ENCODE measurements around the gene LSAMP. TPM values are rescaled to one million over a fixed set of nuclear protein-coding genes. Genes with fewer than 3 reads are reported as not detected.

The LSAMP gene
- polyA plus RNA-seq, 1 of the 3 experiments (the other 2 are of a cell fraction): 6.6 TPM

GRCh38 chr3:116264546-116265319 lies 180.6 kb downstream of the LSAMP start:
- Histone ChIP-seq H3K9ac (no peak overlapping the region), H4K20me1 (ENCODE audit: insufficient read depth) (no peaks in the 10 kb centered on the region), H3K4me1 (ENCODE audit: control insufficient read depth in 1 of 2, insufficient read depth in 2 of 2, low read depth in 1 of 2, low read length in 1 of 2) (no peaks in the 10 kb centered on the region; a peak in 1 of 4 replicates), H3F3A (replicated peaks; ENCODE audit: insufficient read depth) (peaks cover 14% of the 10 kb centered on the region), H3K9me2 (no peaks in the 10 kb centered on the region), H3K36me3 (replicated peaks in 1 of 2; ENCODE audit: control insufficient read depth in 1 of 2, insufficient read depth in 2 of 2, low read length in 1 of 2) (no peaks in the 10 kb centered on the region), H3K27me3 (ENCODE audit: insufficient read depth) (no peaks in the 10 kb centered on the region), H3K27ac (ENCODE audit: low read depth in 2 of 2, low read length in 1 of 2) (peak overlapping the region; percentile 60 to 82; a peak in 3 of 4 replicates), H3K4me2 (peak overlapping the region; percentile 31; the same call in 1 of the 2 replicates), H3K4me3 (ENCODE audit: low read depth in 2 of 2, low read length in 1 of 2) (no peak overlapping the region), H2AFZ (ENCODE audit: low read depth) (no peak overlapping the region), H3K79me2 (ENCODE audit: insufficient read depth) (no peaks in the 10 kb centered on the region), H3K9me3 (no peaks in the 10 kb centered on the region)
- TF ChIP-seq TEAD4 (IDR thresholded peaks at IDR 0.05; ENCODE audit: borderline replicate concordance, insufficient read depth) (no peak), FOXM1 (IDR thresholded peaks at IDR 0.05; ENCODE audit: low read depth) (no peak), EZH2phosphoT487 (IDR thresholded peaks at IDR 0.05; ENCODE audit: borderline replicate concordance, low read depth) (no peak), GABPA (IDR thresholded peaks at IDR 0.05; ENCODE audit: low read depth) (no peak), FOXJ3 (CRISPR knock-in tag; IDR thresholded peaks at IDR 0.05) (no peak), NRF1 (IDR thresholded peaks at IDR 0.05; ENCODE audit: low read depth, low read length) (no peak), USF1 (IDR thresholded peaks at IDR 0.05; ENCODE audit: borderline replicate concordance, low read depth) (no peak), CTCF (IDR thresholded peaks at IDR 0.05) (no peak), POLR2AphosphoS5 (IDR thresholded peaks at IDR 0.05; ENCODE audit: low read depth, low read length) (no peak), EP300 (IDR thresholded peaks at IDR 0.05; ENCODE audit: borderline replicate concordance in 1 of 2, low read depth in 1 of 2, low read length in 1 of 2) (no peak), RCOR1 (IDR thresholded peaks at IDR 0.05; ENCODE audit: low read length) (no peak), MXI1 (IDR thresholded peaks at IDR 0.05; ENCODE audit: low read depth, low read length) (no peak), CHD2 (IDR thresholded peaks at IDR 0.05; ENCODE audit: low read length, partially characterized antibody) (no peak), ELF1 (IDR thresholded peaks at IDR 0.05) (no peak), YY1 (IDR thresholded peaks at IDR 0.05; ENCODE audit: low read depth) (no peak), MEF2A (IDR thresholded peaks at IDR 0.05; ENCODE audit: borderline replicate concordance, low read depth) (no peak), GATA2 (CRISPR knock-in tag; IDR thresholded peaks at IDR 0.05) (no peak)
- TF ChIP-seq, protein P1, sequence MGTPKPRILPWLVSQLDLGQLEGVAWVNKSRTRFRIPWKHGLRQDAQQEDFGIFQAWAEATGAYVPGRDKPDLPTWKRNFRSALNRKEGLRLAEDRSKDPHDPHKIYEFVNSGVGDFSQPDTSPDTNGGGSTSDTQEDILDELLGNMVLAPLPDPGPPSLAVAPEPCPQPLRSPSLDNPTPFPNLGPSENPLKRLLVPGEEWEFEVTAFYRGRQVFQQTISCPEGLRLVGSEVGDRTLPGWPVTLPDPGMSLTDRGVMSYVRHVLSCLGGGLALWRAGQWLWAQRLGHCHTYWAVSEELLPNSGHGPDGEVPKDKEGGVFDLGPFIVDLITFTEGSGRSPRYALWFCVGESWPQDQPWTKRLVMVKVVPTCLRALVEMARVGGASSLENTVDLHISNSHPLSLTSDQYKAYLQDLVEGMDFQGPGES (IDR thresholded peaks at IDR 0.05; ENCODE audit: low read depth, low read length): no peak
- TF ChIP-seq, protein P2, sequence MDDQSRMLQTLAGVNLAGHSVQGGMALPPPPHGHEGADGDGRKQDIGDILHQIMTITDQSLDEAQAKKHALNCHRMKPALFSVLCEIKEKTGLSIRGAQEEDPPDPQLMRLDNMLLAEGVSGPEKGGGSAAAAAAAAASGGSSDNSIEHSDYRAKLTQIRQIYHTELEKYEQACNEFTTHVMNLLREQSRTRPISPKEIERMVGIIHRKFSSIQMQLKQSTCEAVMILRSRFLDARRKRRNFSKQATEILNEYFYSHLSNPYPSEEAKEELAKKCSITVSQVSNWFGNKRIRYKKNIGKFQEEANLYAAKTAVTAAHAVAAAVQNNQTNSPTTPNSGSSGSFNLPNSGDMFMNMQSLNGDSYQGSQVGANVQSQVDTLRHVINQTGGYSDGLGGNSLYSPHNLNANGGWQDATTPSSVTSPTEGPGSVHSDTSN (IDR thresholded peaks at IDR 0.05): no peak
- ChIA-PET CTCF (no interaction called here), POLR2A (no interaction called here)
- no peak for DNase-seq
- WGBS (ENCODE audit: low lambda C conversion rate): 77% methylated on average over 4 of the region's 4 CpGs

Measured in SK-N-SH (cell line).